Psoas muscle (tissue), 8 donors: ENCODE measurements around the gene AIF1. TPM values are rescaled to one million over a fixed set of nuclear protein-coding genes. Genes with fewer than 3 reads are reported as not detected.

Source experiments
- ATAC-seq, 4 donors: fragments of 200-7000 bp; cut with Tn5 transposase; one replicate each; pipeline ENCODE4 v1.9.1; 2020; ENCODE audit warnings: moderate library complexity in 3 of 4, mild to moderate bottlenecking in 2 of 4
- DNase-seq, 2 donors: peaks; one replicate each; pipeline ENCODE4 v3.0.0-alpha.2; 2020
- H3K27ac ChIP-seq: fragments of 200-600 bp; one replicate; pipeline ENCODE4 v1.8.0; 2022
- H3K27me3 ChIP-seq, 3 donors: fragments of 200-600 bp in 1 of 3; one replicate each; pipeline versions ENCODE4 v1.6.1 to v1.8.0; 2013 to 2022; ENCODE audit warnings: low read length in 2 of 3, mild to moderate bottlenecking in 2 of 3, moderate library complexity in 1 of 3; ENCODE audit not compliant: insufficient read depth in 3 of 3
- H3K36me3 ChIP-seq, 2 donors: fragments of 200-600 bp in 1 of 2; one replicate each; pipeline versions ENCODE4 v1.6.1 to v1.8.0; 2013 to 2022; ENCODE audit warnings: low read depth in 1 of 2, mild to moderate bottlenecking in 1 of 2, moderate library complexity in 1 of 2; ENCODE audit not compliant: insufficient read depth in 1 of 2
- H3K4me1 ChIP-seq: fragments of 200-600 bp; one replicate; pipeline ENCODE4 v1.8.0; 2022
- H3K4me3 ChIP-seq: fragments of 200-600 bp; one replicate; pipeline ENCODE4 v1.8.0; 2022; ENCODE audit warnings: mild to moderate bottlenecking
- H3K9me3 ChIP-seq: fragments of 200-600 bp; one replicate; pipeline ENCODE4 v1.8.0; 2022
- WGBS, 3 donors: extraction: QIAGEN DNeasy Blood & Tissue Kit; methylation state at CpG; one replicate each; pipeline versions ENCODE4 v1.1.6 to v1.1.7; 2013; 5-methylcytosine and 5-hydroxymethylcytosine counted together
- intact Hi-C, 2 donors: fragments of 100-400 bp; cut with DNase I; formaldehyde crosslinking; loops; one replicate each; pipeline versions ENCODE4 v1.11.0 to v1.14.2; 2022
- polyA plus RNA-seq, 3 donors: library from polyadenylated mRNA; stranded (reverse); fragments of 200-250 nt; gene quantifications; one replicate each; pipeline ENCODE4 v1.2.3, GENCODE V29; 2013
- total RNA-seq, 4 donors: library from RNA; stranded (reverse); fragmentation: NEBNext Ultra II Directional in 2 of 4; extraction: Animal tissue kit (Norgen Biotek cat#: 25700) in 2 of 4; gene quantifications; one replicate each; pipeline versions ENCODE4 v1.2.1 to v1.2.4, GENCODE V29; 2021 to 2023
- TF ChIP-seq, protein P1 (sequence below): fragments of 200-600 bp; IDR thresholded peaks from one replicate; pipeline ENCODE4 v1.8.0; 2022; ENCODE audit warnings: antibody characterized with exemption
- donor health status: healthy with polysubstance abuse.
- donor health status: DM: no; HTN: no; CAD: no; lungs with moderate emphysema.
- donor health status: Bipolar disorder and iron deficiency.
- donor health status: healthy.
- donor health status: DM: yes; HTN: yes; CAD: no.
- donor health status: DM: no; HTN: no; CAD: no.
- donor health status: DM: no; HTN: no; CAD: no.
- donor health status: DM: yes; HTN: yes; CAD: no.

AIF1 gene
- total and polyA plus RNA-seq, 7 donors, result 2.6 to 11.3 (median 4.9) TPM

DNA sequence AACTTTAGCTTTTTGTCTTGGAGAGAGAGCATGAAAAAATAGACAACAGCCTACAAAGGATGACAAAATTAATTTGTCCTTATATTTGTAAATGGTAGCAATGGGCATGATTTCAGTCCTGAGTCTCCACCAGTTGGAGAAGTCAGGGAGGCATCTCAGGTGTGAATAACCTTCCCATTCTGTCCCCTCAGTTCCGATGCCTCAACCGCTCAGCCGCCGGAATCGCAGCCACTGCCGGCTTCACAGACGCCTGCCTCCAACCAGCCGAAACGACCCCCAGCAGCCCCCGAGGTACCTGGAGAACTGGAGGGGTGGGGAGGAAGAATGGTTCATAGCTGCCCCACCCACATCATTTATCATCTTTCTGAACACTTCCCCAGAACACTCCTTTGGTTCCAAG is 9.0 kb downstream of the AIF1 start:
- ATAC-seq, result no peak
- 90 to 91% (median 90%) methylated on average over 10 of the region's 10 CpGs for WGBS, 3 donors
- no peak for DNase-seq
- no peak overlapping the region for H3K27ac ChIP-seq
- H3K36me3 ChIP-seq, result peaks cover 20 to 72% of the 10 kb centered on the region in 2 donors
- intact Hi-C loops, result no loop called here
- no peaks in the 10 kb centered on the region for H3K9me3 ChIP-seq
- peaks cover 16% of the 10 kb centered on the region for H3K4me1 ChIP-seq
- no peak overlapping the region for H3K4me3 ChIP-seq
- TF ChIP-seq, protein P1, sequence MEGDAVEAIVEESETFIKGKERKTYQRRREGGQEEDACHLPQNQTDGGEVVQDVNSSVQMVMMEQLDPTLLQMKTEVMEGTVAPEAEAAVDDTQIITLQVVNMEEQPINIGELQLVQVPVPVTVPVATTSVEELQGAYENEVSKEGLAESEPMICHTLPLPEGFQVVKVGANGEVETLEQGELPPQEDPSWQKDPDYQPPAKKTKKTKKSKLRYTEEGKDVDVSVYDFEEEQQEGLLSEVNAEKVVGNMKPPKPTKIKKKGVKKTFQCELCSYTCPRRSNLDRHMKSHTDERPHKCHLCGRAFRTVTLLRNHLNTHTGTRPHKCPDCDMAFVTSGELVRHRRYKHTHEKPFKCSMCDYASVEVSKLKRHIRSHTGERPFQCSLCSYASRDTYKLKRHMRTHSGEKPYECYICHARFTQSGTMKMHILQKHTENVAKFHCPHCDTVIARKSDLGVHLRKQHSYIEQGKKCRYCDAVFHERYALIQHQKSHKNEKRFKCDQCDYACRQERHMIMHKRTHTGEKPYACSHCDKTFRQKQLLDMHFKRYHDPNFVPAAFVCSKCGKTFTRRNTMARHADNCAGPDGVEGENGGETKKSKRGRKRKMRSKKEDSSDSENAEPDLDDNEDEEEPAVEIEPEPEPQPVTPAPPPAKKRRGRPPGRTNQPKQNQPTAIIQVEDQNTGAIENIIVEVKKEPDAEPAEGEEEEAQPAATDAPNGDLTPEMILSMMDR, result no peak
- H3K27me3 ChIP-seq, result no peaks in the 10 kb centered on the region

DNA sequence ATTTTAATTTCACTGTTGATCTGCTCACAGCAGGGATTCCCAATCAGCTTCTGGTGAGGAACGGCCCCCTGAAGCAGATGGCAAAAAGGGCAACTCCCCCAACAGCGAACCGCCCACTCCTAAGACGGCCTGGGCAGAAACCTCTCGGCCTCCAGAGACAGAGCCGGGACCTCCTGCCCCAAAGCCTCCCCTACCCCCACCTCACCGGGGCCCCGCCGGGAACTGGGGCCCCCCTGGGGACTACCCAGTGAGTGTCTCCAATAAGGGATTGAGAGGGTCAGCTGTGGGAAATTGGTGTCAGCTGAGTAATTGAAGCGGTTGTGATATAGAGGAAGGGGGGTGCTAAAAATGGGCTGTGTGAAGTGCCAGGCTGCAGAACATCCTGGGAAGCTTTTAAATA is 11.9 kb downstream of the AIF1 start:
- no peaks in the 10 kb centered on the region for H3K9me3 ChIP-seq
- ATAC-seq (no peak), DNase-seq (no peak)
- no peaks in the 10 kb centered on the region for H3K27me3 ChIP-seq
- TF ChIP-seq, protein P1, result no peak
- 83 to 89% (median 86%) methylated on average over 10 of the region's 10 CpGs for WGBS, 3 donors
- H3K4me3 ChIP-seq, result no peak overlapping the region
- H3K4me1 ChIP-seq, result peaks cover 10% of the 10 kb centered on the region
- no peak overlapping the region for H3K27ac ChIP-seq
- intact Hi-C loops, result no loop called here
- peaks cover 34 to 98% of the 10 kb centered on the region in 2 donors for H3K36me3 ChIP-seq

DNA sequence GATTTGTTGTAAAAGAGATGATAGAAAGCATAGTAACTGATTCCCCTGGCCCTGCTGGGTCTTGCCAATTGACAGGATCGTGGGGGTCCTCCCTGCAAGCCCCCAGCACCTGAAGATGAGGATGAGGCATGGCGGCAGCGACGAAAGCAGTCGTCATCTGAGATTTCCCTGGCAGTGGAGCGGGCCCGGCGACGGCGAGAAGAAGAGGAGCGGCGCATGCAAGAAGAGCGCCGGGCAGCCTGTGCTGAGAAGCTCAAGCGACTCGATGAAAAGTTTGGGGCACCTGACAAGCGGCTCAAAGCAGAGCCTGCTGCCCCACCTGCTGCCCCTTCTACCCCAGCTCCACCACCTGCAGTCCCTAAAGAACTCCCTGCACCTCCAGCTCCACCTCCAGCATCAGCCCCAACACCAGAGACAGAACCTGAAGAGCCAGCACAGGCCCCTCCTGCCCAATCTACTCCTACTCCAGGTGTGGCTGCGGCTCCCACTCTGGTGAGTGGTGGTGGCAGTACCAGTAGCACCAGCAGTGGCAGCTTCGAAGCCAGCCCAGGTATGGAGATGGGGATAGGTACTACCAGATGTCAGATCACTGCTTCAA is 12.8 kb downstream of the AIF1 start:
- peaks cover 31 to 100% of the 10 kb centered on the region in 2 donors for H3K36me3 ChIP-seq
- H3K4me3 ChIP-seq, result no peak overlapping the region
- H3K4me1 ChIP-seq, result peaks cover 1% of the 10 kb centered on the region
- ATAC-seq (no peak), DNase-seq (no peak)
- TF ChIP-seq, protein P1, result no peak
- H3K9me3 ChIP-seq, result no peaks in the 10 kb centered on the region
- WGBS, 3 donors, result 94 to 95% (median 94%) methylated on average over 19 of the region's 19 CpGs
- no peak overlapping the region for H3K27ac ChIP-seq
- H3K27me3 ChIP-seq, result no peaks in the 10 kb centered on the region
- intact Hi-C loops, result no loop called here

GRCh38 chr6:31629014-31629413 is 14.0 kb downstream of the AIF1 start:
- no peak overlapping the region for H3K27ac ChIP-seq
- TF ChIP-seq, protein P1, result no peak
- H3K9me3 ChIP-seq, result no peaks in the 10 kb centered on the region
- ATAC-seq, result no peak
- H3K27me3 ChIP-seq, result no peaks in the 10 kb centered on the region
- H3K4me1 ChIP-seq, result no peaks in the 10 kb centered on the region
- no peak overlapping the region for H3K4me3 ChIP-seq
- DNase-seq, result no peak
- WGBS, 3 donors, result 77 to 88% (median 82%) methylated on average over 7 of the region's 7 CpGs
- intact Hi-C loops, result no loop called here
- H3K36me3 ChIP-seq, result peaks cover 31 to 100% of the 10 kb centered on the region in 2 donors
